Ascending aorta (tissue), 2 donors: ENCODE results near the gene SERTAD4. TPM values are rescaled to one million over a fixed set of nuclear protein-coding genes. Genes with fewer than 3 reads are reported as not detected.
A peak's percentile ranks its signal among the peaks of the same experiment; 100 is the strongest.

Experiments
- DNase-seq, 2 donors: peaks; one replicate each; pipeline ENCODE4 v3.0.0-alpha.2; 2019; ENCODE audit warnings: low spot score in 2 of 2
- H3K27ac ChIP-seq, 2 donors: fragments of 200-600 bp; sonication (generic); one replicate each; pipeline ENCODE4 v1.5.1; 2016 to 2017; ENCODE audit warnings: mild to moderate bottlenecking in 1 of 2
- H3K27me3 ChIP-seq: fragments of 200-600 bp; sonication (generic); one replicate; pipeline ENCODE4 v1.5.1; 2017
- H3K36me3 ChIP-seq, 2 donors: fragments of 200-600 bp; sonication (generic); one replicate each; pipeline ENCODE4 v1.5.1; 2016
- H3K4me1 ChIP-seq, 2 donors: fragments of 200-600 bp; sonication (generic); one replicate each; pipeline ENCODE4 v1.5.1; 2016 to 2017; ENCODE audit warnings: mild to moderate bottlenecking in 1 of 2
- H3K4me3 ChIP-seq, 2 donors: fragments of 200-600 bp; sonication (generic); one replicate each; pipeline ENCODE4 v1.5.1; 2016 to 2017; ENCODE audit warnings: mild to moderate bottlenecking in 1 of 2
- H3K9me3 ChIP-seq, 2 donors: fragments of 200-600 bp; sonication (generic); one replicate each; pipeline ENCODE4 v1.5.1; 2016
- CTCF ChIP-seq, 3 experiments: fragments of 200-600 bp in 2 of 3; fragments of 450-650 bp in 1 of 3; sonication (generic) in 2 of 3; IDR thresholded peaks; one replicate each; pipeline ENCODE4 v1.5.1; 2016 to 2019; ENCODE audit warnings: antibody characterized with exemption in 3 of 3, mild to moderate bottlenecking in 1 of 3, moderate library complexity in 1 of 3
- intact Hi-C: fragments of 100-400 bp; cut with DNase I; formaldehyde crosslinking; loops from one replicate; pipeline ENCODE4 v1.15.1; 2023
- total RNA-seq: library from RNA; depleted of rRNA; stranded (reverse); fragments of >200 nt; gene quantifications from one replicate; pipeline ENCODE4 v1.1.0, GENCODE V29; 2016

SERTAD4 gene
- total RNA-seq, 1 donor from 2014 or later: 4.0 TPM

- intact Hi-C loops: loop anchor here (2.0 kb wide), 3 partner anchors 18 to 60 kb away; partner anchors contain the start of gene SERTAD4
- Histone ChIP-seq H3K4me1 (peaks cover 14 to 31% of the 10 kb centered on the region in 2 donors), H3K9me3 (no peaks in the 10 kb centered on the region), H3K27me3 (no peaks in the 10 kb centered on the region), H3K4me3 (peak overlapping the region; percentile 47 to 64), H3K27ac (peak overlapping the region; percentile 88 to 93), H3K36me3 (no peaks in the 10 kb centered on the region)
- peak in 2 of 3 experiments; percentile 22 to 45 for TF ChIP-seq CTCF (IDR thresholded peaks at IDR 0.05)
- peak in 1 of 2 donors; percentile 70 for DNase-seq
These were observed 59.8 kb downstream of the SERTAD4 start for GRCh38 chr1:210292231-210292871.

- TF ChIP-seq CTCF (IDR thresholded peaks at IDR 0.05): no peak
- H3K27me3 ChIP-seq: no peaks in the 10 kb centered on the region
- peaks cover 14 to 31% of the 10 kb centered on the region in 2 donors for H3K4me1 ChIP-seq
- H3K9me3 ChIP-seq: no peaks in the 10 kb centered on the region
- H3K27ac ChIP-seq: peak overlapping the region; percentile 88 to 93
- peak; percentile 23 to 91 for DNase-seq
- intact Hi-C loops: loop anchor here (1.0 to 2.0 kb wide), 5 partner anchors 18 to 60 kb away; partner anchors contain the start of gene SERTAD4
- peak overlapping the region; percentile 47 to 64 for H3K4me3 ChIP-seq
- no peaks in the 10 kb centered on the region for H3K36me3 ChIP-seq
These were observed 60.6 kb downstream of the SERTAD4 start for GRCh38 chr1:210293171-210293607.

GRCh38 chr1:210294999-210295745 lies 62.6 kb downstream of the SERTAD4 start:
- TF ChIP-seq CTCF (IDR thresholded peaks at IDR 0.05): no peak
- intact Hi-C loops: no loop called here
- H3K9me3 ChIP-seq: no peaks in the 10 kb centered on the region
- H3K36me3 ChIP-seq: no peaks in the 10 kb centered on the region
- peak in 1 of 2 donors; percentile 71 for DNase-seq
- H3K27ac ChIP-seq: peak overlapping the region; percentile 88 to 93
- H3K27me3 ChIP-seq: no peaks in the 10 kb centered on the region
- H3K4me1 ChIP-seq: peaks cover 14 to 31% of the 10 kb centered on the region in 2 donors
- no peak overlapping the region for H3K4me3 ChIP-seq

Other genes starting within 250 kb of the SERTAD4 start
- 1.2 TPM for gene HHAT, start 96.1 kb downstream of the SERTAD4 start, total RNA-seq